Measurements from ENCODE around the gene DISC1. TPM values are rescaled to one million over a fixed set of nuclear protein-coding genes. Genes with fewer than 3 reads are reported as not detected.

Gene DISC1
- total RNA-seq, 1 donor from 2014 or later: 9.5 TPM

DNA sequence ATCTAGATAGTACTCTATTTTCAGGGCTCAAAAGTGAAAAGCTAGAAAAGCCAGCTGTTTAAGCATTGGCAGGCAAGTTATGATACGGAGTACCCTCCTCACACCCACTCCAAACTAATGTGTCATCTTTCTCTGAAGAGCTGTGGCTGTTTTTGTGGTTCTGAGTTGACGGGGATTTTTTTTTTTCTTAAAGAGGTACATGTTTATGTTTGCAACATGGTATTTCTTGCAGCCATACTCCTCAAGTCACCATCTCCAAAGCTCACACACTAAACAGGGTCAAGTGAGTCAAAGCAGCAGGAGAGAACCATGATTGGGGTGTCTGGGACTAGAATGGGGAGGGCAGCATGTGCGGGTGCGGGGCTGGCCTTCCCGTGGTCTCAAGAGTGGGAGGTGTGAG lies 347.2 kb downstream of the DISC1 start:
- no peaks in the 10 kb centered on the region for H3K4me1 ChIP-seq
- H3K4me3 ChIP-seq: no peak overlapping the region
- H3K9me3 ChIP-seq: no peaks in the 10 kb centered on the region
- no peaks in the 10 kb centered on the region for H3K27me3 ChIP-seq
- intact Hi-C loops (cut with DNase I): no loop called here
- H3K36me3 ChIP-seq: no peaks in the 10 kb centered on the region
- H3K27ac ChIP-seq: no peak overlapping the region
- ATAC-seq (no peak), DNase-seq (no peak)
- TF ChIP-seq, protein P1, sequence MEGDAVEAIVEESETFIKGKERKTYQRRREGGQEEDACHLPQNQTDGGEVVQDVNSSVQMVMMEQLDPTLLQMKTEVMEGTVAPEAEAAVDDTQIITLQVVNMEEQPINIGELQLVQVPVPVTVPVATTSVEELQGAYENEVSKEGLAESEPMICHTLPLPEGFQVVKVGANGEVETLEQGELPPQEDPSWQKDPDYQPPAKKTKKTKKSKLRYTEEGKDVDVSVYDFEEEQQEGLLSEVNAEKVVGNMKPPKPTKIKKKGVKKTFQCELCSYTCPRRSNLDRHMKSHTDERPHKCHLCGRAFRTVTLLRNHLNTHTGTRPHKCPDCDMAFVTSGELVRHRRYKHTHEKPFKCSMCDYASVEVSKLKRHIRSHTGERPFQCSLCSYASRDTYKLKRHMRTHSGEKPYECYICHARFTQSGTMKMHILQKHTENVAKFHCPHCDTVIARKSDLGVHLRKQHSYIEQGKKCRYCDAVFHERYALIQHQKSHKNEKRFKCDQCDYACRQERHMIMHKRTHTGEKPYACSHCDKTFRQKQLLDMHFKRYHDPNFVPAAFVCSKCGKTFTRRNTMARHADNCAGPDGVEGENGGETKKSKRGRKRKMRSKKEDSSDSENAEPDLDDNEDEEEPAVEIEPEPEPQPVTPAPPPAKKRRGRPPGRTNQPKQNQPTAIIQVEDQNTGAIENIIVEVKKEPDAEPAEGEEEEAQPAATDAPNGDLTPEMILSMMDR (IDR thresholded peaks at IDR 0.05): no peak

DNA sequence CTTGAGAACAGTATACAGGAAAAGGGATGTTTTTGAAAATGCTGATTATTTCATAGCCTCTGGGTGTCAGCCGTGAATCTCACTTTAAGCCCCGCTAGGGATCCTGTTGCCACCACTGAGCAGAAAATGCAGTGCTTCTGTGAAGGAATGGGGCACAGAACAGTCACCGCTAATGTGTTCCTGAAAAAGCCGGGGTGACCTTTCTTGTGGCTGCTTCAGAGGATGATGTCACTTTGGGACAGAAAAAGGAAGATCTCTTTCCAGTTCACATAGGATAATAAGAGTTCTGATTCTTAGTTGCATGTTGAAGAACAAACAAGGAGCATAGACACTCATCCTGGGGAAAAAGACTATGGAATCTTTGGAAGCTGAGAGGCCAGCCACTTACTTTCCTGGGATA lies 349.6 kb downstream of the DISC1 start:
- intact Hi-C loops (cut with DNase I): no loop called here
- H3K4me1 ChIP-seq: no peaks in the 10 kb centered on the region
- DNase-seq: no peak

DNA sequence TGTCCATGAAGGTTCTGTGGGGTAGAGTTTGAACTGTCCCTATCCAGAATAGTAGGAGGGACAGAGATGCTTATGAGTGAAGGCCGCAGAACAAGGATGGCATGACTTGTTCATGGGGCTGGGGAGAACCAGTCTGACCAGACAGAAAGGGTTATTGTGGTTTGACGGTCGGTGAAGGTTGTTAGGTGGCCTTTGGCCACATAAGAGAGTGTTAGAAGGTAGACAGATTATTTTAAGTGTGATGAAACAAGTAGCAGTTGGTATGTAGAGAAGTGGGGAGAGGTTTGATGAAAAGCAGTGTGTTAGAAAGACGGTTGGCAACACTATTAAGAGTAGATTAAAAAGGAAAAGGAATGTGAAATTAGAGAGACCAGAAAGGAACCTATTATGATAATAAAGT lies 355.1 kb downstream of the DISC1 start:
- no peaks in the 10 kb centered on the region for H3K36me3 ChIP-seq
- intact Hi-C loops (cut with DNase I): no loop called here
- H3K27ac ChIP-seq: no peak overlapping the region
- TF ChIP-seq, protein P1 (IDR thresholded peaks at IDR 0.05): no peak
- H3K27me3 ChIP-seq: no peaks in the 10 kb centered on the region
- no peak for ATAC-seq
- no peak overlapping the region for H3K4me3 ChIP-seq
- no peaks in the 10 kb centered on the region for H3K4me1 ChIP-seq
- no peaks in the 10 kb centered on the region for H3K9me3 ChIP-seq
- DNase-seq: no peak

More for the DNA sequence above, 349.6 kb downstream of the DISC1 start:
- TF ChIP-seq, protein P1 (IDR thresholded peaks at IDR 0.05): no peak
- Histone ChIP-seq H3K36me3 (no peaks in the 10 kb centered on the region), H3K27me3 (no peaks in the 10 kb centered on the region), H3K4me3 (no peak overlapping the region), H3K27ac (no peak overlapping the region), H3K9me3 (no peaks in the 10 kb centered on the region)
- no peak for ATAC-seq

DNA sequence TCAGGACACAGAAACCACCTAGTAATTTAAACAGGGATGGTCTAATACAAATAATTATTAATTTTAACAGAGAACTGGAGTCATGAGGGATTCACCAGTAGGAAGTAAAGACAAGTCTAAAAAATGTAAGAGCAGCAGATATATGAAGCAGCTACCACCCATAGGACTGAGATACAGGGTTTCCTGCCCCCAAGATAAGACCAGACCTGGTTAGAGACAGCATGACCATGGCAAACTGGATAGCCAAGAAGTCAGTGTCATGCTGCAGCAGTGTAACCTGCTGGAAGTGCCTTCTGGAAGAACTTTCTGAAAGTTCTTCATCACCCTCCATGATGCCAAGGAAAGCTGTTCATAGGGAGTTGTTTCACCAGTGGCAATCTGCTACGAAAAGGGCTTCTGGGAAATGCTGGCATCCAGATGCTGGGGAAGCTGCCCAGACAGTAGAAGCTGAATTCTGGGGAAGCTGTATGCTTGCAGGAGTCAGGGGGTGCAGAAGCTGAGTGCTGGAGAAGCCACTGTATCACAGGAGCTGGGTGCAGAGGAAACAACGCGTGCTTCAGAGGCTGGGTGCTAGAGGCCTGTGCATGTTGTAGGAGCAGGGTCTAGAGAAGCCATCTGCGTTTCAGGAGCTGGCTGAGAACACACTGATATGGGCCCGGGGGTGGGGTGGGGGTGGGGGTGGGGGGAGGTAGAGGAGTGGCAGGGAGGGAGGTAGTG lies 356.4 kb downstream of the DISC1 start:
- TF ChIP-seq, protein P1 (IDR thresholded peaks at IDR 0.05): no peak
- intact Hi-C loops (cut with DNase I): no loop called here
- Histone ChIP-seq H3K4me1 (no peaks in the 10 kb centered on the region), H3K27ac (no peak overlapping the region), H3K4me3 (no peak overlapping the region), H3K9me3 (no peaks in the 10 kb centered on the region), H3K27me3 (no peaks in the 10 kb centered on the region), H3K36me3 (no peaks in the 10 kb centered on the region)
- DNase-seq (no peak), ATAC-seq (no peak)

DNA sequence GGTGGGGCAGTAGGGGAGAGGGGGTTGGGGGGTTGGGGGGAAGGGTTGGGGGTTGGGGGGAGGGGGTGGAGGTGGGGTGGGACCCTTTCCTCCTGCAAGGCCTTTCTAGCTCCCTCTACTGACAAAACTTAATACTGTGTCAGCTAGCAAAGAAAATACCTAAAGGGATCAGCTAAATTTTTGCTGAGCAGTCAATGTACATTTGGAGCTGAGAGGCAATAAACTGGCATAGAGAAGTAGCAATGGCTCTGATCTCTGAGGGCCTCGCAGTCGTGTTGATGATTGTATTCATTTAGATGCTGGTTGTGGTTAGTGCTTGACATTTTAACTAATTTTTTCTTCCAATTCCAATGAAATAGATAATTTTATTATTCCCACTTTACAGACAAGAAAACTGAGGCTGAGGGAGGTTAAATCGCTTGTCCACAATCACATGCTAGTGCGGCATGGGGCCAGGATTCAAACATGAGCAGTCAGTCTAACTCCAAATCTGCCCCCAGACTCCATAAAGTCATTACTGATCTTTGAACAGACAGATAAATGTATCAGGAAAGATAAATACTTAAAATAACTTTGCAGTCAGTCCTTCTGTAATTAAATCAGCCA lies 357.1 kb downstream of the DISC1 start:
- H3K4me3 ChIP-seq: no peak overlapping the region
- DNase-seq: no peak

More for the DNA sequence above, 357.1 kb downstream of the DISC1 start:
- ATAC-seq: no peak
- no peaks in the 10 kb centered on the region for H3K9me3 ChIP-seq
- H3K4me1 ChIP-seq: no peaks in the 10 kb centered on the region
- H3K36me3 ChIP-seq: no peaks in the 10 kb centered on the region
- TF ChIP-seq, protein P1 (IDR thresholded peaks at IDR 0.05): no peak
- H3K27ac ChIP-seq: no peak overlapping the region
- intact Hi-C loops (cut with DNase I): no loop called here
- H3K27me3 ChIP-seq: no peaks in the 10 kb centered on the region
